ENCODE results near the gene ZNF536. TPM values are rescaled to one million over a fixed set of nuclear protein-coding genes. Genes with fewer than 3 reads are reported as not detected.

The ZNF536 gene
- total and polyA plus RNA-seq, 9 of the 15 experiments (the other 6 are each of a cell fraction or from before 2014, with no cell fraction given) = not detected

- TF ChIP-seq FOXO4 (CRISPR knock-in tag; IDR thresholded peaks at IDR 0.05) (no peak), THRA (IDR thresholded peaks at IDR 0.05) (no peak), FOXA3 (CRISPR knock-in tag; conservative IDR thresholded peaks at IDR 0.05 in 1 of 2, IDR thresholded peaks at IDR 0.05 in 1 of 2) (no peak), ZNF76 (CRISPR knock-in tag; IDR thresholded peaks at IDR 0.05; ENCODE audit: borderline replicate concordance) (no peak)
Observed at GRCh38 chr19:30420316-30420715, 48.1 kb downstream of the ZNF536 start (continued).

- FAIRE-seq (no peak), ATAC-seq (no peak), DNase-seq (ENCODE audit: extremely low read depth in 1 of 4, low spot score in 3 of 4) (no peak)
- no peaks in the 10 kb centered on the region for H3K79me2 ChIP-seq (ENCODE audit: control insufficient read depth, insufficient read depth, low read length)
- intact Hi-C loops (cut with micrococcal nuclease) = no loop called here
- H3K4me3 ChIP-seq = no peak overlapping the region
- no peak overlapping the region for H3K4me2 ChIP-seq (ENCODE audit: insufficient read depth, low read length)
- in situ Hi-C loops (cut with MboI) = no loop called here
- 0% methylated on average over 9 of the region's 10 CpGs for WGBS (ENCODE audit: insufficient coverage, low coverage, missing lambda C conversion rate)
- no peaks in the 10 kb centered on the region for H3K4me1 ChIP-seq (replicated peaks in 1 of 2; ENCODE audit: control insufficient read depth in 2 of 2, insufficient read depth in 2 of 2, low read length in 2 of 2)
- no peaks in the 10 kb centered on the region for H3K9me3 ChIP-seq (replicated peaks; ENCODE audit: control insufficient read depth, insufficient read depth, low read depth, low read length)
- H3K9ac ChIP-seq (ENCODE audit: insufficient read depth in 1 of 2, low read depth in 2 of 2, low read length in 2 of 2) = no peak overlapping the region
- peaks cover 0 to 4% of the 10 kb centered on the region in 2 experiments; a peak in 3 of 5 replicates for H3K27me3 ChIP-seq (ENCODE audit: control insufficient read depth in 2 of 2, insufficient read depth in 2 of 2, low read length in 2 of 2)
- BruUV-seq (replicated peaks) = no TSS peak
- POLR2A ChIA-PET = no interaction called here
- no peaks in the 10 kb centered on the region for H3K9me1 ChIP-seq (ENCODE audit: control insufficient read depth, insufficient read depth, low read length)
- H3K27ac ChIP-seq (ENCODE audit: extremely low read depth, low read depth, low read length) = no peak overlapping the region
- H4K20me1 ChIP-seq (replicated peaks; ENCODE audit: control insufficient read depth, insufficient read depth, low read length) = no peaks in the 10 kb centered on the region
- H2AFZ ChIP-seq (ENCODE audit: low read depth, low read length) = no peak overlapping the region
- CTCF ChIA-PET (ENCODE audit: low intra/inter-chr PET ratio) = no interaction called here
- H3K36me3 ChIP-seq (ENCODE audit: control insufficient read depth, insufficient read depth, low read length) = no peaks in the 10 kb centered on the region
- TF ChIP-seq MTA2 (IDR thresholded peaks at IDR 0.05; ENCODE audit: low read depth) = no peak
- no peak for TF ChIP-seq WHSC1 (IDR thresholded peaks at IDR 0.05; ENCODE audit: low read length)
- no peak for TF ChIP-seq ARHGAP35 (IDR thresholded peaks at IDR 0.05; ENCODE audit: partially characterized antibody)
- TF ChIP-seq ARID3B (CRISPR knock-in tag; IDR thresholded peaks at IDR 0.05; ENCODE audit: borderline replicate concordance) = no peak
- TF ChIP-seq ZC3H11A (IDR thresholded peaks at IDR 0.05; ENCODE audit: low read depth, low read length) = no peak
- TF ChIP-seq ZNF780A (CRISPR knock-in tag; IDR thresholded peaks at IDR 0.05) = no peak
- TF ChIP-seq ZNF23 (CRISPR knock-in tag; IDR thresholded peaks at IDR 0.05) = no peak
- no peak for TF ChIP-seq ATF3 (IDR thresholded peaks at IDR 0.05)
- no peak for TF ChIP-seq ATF3 (CRISPR knock-in tag; conservative IDR thresholded peaks at IDR 0.05)
- no peak for TF ChIP-seq KAT2B (IDR thresholded peaks at IDR 0.05; ENCODE audit: low read depth, low read length)
- no peak for TF ChIP-seq MECOM (CRISPR knock-in tag; IDR thresholded peaks at IDR 0.05)
- no peak for TF ChIP-seq TEAD2 (tag; IDR thresholded peaks at IDR 0.05)
- no peak for TF ChIP-seq KHSRP (IDR thresholded peaks at IDR 0.05)
- TF ChIP-seq ELF4 (CRISPR knock-in tag; IDR thresholded peaks at IDR 0.05) = no peak
- no peak for TF ChIP-seq CEBPB (tag; IDR thresholded peaks at IDR 0.05)
- TF ChIP-seq CHCHD3 (CRISPR knock-in tag; IDR thresholded peaks at IDR 0.05) = no peak
Observed at GRCh38 chr19:30420881-30421280, 48.7 kb downstream of the ZNF536 start.
